NCI-H460 (cell line): ENCODE results near the gene NDUFV2. TPM values are rescaled to one million over a fixed set of nuclear protein-coding genes. Genes with fewer than 3 reads are reported as not detected.
A peak's percentile ranks its signal among the peaks of the same experiment; 100 is the strongest.

Experiments used
- DNase-seq: peaks from one replicate; pipeline ENCODE4 v3.0.0-alpha.2; 2016; ENCODE audit warnings: low read depth; ENCODE audit errors: extremely low read depth
- total RNA-seq: library from RNA; depleted of rRNA; stranded (reverse); fragments of >200 nt; shearing (Covaris generic); gene quantifications from 2 replicates; pipeline ENCODE4 v1.2.3, GENCODE V29; 2014

The NDUFV2 gene
- total RNA-seq, 1 experiment from 2014 or later, result 128 TPM

DNA sequence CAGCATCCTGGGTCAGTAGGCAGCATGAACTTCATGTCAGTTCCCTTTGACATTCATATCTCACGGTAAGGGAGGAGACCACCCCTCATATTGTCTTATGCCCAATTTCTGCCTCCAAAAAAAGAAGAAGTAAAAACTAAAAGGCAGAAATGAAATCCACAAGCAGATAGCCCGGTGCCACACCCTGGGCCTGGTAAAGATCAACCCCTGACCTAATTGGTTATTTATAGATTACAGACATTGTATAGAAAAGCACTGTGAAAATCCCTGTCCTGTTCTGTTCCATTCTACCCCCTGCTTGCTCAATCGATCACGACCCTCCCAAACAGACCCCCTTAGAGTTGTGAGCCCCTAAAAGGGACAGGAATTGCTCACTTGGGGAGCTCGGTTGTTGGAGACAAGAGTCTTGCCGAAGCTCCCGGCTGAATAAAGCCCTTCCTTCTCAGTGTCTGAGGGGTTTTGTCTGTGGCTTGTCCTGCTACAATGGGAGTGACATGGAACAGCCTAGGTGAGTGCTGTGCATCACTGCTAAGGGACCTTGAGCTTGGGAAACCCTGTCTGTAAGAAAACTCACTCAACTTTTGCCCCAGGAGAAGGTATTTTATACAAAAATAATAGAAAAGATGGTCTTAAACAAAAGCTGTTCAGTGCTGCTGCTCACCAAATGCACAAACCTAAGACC, 11.1 kb downstream of the NDUFV2 start:
- no peak for DNase-seq

DNA sequence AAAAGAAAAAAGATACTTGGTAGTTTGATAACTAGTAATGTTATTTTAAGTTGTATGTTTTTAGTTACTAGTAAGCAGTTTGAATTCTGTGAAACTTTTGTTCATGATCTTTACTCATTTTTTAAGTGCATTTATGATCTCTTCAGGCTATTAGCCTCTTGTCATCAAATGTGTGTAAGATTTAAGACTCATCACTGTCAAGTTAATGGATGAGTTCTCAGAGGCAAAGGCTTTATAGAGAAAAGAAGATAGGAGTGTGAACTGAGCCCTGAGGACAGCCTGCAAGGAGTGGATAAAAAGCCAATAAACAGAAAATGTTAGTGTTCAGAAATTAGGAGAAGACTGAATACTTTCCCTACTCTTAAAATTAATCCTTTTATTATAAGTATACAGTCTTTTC, 13.5 kb downstream of the NDUFV2 start:
- DNase-seq, result no peak

DNA sequence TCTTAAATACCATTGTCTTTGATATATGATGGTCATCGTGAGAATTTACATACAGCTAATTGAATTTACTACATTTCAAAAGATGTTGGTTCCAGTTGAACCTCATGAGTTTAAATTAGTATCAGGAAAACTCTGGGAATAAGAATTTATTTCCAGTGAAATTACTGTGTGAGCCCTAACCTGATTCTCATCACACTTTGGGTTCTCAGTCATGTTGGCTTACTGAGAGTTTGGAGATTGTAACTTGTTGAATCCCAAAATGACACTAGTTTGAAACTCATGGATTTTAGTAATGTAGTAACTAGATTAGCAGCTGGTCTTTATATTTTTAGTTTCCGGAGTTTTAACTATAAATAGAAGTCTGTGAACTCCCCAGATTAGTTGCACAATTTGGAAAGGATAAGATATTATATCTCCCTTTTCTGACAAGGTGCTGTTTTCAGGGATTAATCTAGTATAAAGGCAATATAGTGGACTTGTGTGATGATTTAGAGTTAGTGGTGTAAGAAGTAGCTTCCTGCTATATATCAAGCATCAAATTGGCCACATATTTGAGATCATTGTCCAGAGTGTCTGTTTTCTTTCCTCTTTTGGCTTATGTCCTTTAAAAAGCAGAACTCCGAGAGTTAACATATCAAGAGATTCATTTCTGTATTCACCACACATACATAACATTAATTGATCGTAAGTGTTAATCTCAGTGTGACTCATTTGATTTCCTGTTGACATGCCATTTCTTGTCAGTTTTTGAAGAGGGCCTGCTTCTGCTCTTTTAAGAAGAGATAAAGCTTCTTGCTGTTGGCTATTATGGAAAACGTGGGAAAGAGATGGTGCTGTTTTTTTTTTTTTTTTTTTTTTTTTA, 15.7 kb downstream of the NDUFV2 start:
- no peak for DNase-seq

DNA sequence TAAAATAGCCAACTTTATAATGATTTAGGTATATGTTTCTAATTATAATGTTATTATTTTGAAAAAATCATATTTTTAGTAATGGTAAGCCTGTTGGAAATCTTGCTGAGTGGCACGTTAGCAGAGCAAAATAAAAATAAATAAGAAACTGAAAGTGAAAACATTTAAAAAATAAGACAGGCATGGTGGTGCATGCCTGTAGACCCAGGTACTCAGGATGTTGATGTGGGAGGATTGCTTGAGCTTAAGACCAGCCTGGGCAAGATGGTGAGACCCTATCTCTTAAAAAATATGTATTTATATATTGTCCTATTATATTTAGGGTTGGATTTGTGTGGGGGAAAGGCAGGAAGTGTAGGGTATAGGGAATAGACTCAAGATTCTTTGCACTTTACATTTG, 18.3 kb downstream of the NDUFV2 start:
- DNase-seq, result no peak

- DNase-seq, result no peak
Measured at GRCh38 chr18:9123520-9123919, 21.0 kb downstream of the NDUFV2 start.

GRCh38 chr18:9124824-9125223, 22.3 kb downstream of the NDUFV2 start:
- DNase-seq, result no peak

DNA sequence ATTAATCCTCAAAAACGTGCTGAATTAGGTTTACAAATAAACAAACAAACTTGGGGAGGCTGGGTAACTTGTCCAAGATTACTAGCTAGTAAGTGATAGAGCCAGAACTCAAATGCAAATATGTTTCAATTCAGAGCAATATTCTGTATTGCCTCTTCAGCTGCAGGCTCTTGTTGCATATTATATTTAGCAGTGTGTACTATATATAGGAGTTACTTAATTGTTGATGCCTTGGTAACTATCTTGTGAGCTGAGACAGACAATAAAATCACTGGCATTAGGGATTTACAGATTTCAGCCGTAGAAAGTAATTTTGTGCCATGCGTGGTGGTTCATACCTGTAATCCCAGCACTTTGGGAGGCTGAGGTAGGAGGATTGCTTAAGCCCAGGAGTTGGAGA, 23.8 kb downstream of the NDUFV2 start:
- DNase-seq, result no peak

- DNase-seq, result no peak
Measured at GRCh38 chr18:9130195-9130594, 27.7 kb downstream of the NDUFV2 start.

- DNase-seq, result no peak
Measured at GRCh38 chr18:9130806-9131205, 28.3 kb downstream of the NDUFV2 start.

DNA sequence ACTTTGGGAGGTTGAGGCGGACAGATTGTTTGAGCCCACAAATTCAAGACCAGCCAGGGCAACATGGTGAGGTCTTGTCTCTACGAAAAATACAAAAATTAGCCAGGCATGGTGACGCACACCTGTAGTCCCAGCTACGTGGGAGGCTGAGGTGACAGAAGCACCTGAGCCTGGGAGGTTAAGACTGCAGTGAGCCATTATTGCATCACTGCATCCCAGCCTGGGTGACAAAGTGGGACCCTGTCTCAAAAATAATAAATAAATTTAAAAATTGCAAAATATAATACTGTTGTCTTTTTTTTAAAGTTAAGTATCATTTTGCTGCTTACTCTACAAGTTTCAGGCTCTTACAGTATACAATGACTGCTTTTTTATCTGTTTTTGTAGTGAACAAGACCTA, 30.1 kb downstream of the NDUFV2 start:
- no peak for DNase-seq

GRCh38 chr18:9133225-9133624, 30.7 kb downstream of the NDUFV2 start:
- no peak for DNase-seq

DNA sequence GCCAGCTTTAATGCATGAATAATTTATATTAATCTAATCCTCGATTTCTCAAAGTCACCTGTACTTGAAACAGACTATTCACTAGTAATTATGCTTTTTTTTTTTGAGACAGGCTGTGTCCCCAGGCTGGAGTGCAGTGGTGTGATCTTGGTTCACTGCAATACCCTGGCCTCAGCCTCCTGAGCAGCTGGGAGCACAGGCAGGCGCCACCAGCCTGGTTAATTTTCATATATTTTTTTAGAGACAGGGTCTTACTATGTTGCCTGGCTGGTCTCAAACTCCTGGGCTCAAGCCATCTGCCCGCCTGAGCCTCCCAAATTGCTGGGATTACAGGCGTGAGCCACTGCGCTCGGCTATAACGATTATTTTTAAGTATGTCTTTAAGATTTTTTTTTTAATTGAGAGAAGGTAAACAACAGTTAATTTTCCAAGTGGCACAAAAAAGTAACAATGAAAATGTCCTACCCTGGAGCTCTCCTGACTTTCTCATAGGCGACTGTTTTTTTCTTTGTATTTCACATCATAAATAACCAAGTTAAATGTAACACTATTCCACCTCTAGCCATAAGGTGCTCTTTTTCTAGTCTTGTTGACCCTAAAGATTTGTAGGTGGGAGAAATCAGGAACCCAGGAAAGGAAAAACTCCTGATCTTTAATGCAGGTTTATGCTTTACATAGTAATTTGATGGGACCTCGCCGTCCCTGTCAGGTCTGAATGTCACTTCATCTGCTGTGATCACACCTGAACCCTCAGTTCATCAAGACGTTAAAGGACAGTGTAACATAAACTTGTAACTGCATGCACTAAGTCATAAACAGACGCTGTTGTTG, 32.8 kb downstream of the NDUFV2 start:
- no peak for DNase-seq

- DNase-seq, result no peak
Measured at GRCh38 chr18:9135912-9136314, 33.4 kb downstream of the NDUFV2 start.

GRCh38 chr18:9136315-9137155, 34.0 kb downstream of the NDUFV2 start, which contains the start of gene ANKRD12:
Gene ANKRD12 (plus strand): TSS chr18:9136781. CDS start chr18:9182433, 45,652 bp downstream.
- DNase-seq, result peak; percentile 88

DNA sequence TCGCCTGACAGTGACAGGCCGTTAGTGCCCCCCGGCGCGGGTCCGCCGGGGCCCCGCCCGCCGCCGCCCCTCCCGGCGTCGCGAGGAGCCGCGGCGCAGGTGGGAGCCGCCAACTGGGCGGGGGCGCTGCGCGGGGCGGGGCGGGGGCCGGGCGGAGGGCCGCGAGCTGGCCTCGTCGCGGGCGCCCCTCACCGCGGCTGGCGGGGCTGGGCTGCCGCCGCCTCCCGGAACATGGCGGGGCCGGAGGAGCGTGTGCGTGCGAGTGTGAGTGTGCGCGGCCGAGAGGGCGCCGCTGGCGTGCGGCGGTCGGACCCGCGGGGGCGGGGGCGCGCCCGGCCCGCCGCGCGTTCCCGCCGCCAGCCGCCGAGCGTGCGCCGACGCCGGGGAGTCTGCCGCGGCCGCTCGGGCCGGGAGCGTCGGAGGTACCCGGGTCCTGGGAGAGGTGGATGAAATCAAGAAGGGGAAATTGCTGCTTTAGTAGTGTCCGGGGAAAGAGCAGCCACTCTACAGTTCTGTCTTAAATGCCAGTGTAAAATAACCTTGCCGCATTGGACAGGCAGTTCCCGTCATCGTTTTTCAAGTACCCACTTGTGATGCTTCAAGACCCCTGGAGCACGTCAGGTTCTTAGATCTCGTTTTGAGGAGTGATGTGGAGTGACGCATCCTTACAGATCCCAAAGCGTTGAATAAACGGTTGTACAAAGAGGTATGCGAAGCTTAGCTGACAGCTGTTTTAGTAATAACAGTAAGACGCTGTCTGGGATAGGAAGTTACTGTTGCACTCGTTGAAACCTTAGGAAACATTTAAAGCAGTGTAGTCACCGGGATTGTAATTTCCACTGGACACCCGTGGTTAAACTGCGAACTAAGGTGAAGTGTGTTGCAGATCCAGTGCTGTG, 34.9 kb downstream of the NDUFV2 start:
- peak; percentile 51 for DNase-seq

- DNase-seq, result no peak
Measured at GRCh38 chr18:9139400-9140039, 37.0 kb downstream of the NDUFV2 start.

GRCh38 chr18:9140381-9140780, 37.9 kb downstream of the NDUFV2 start:
- no peak for DNase-seq

GRCh38 chr18:9140984-9141383, 38.5 kb downstream of the NDUFV2 start:
- no peak for DNase-seq

DNA sequence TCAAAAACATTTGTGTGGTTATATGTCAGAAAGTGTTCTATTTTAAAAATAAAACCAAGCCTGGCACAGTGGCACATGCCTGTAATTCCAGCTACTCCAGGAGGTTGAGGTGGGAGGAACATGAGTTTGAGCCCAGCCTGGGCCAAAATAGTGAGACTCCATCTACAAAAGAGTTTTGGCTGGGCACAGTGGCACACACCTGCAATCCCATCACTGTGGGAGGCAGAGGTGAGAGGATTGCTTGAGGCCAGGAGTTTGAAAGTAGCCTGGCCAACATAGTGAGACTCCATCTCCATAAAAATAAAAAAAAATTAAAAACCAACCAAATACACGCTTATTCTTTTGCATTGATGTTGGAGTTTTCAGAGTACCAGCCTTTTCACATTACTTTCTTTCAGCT, 43.7 kb downstream of the NDUFV2 start:
- no peak for DNase-seq
